Hindlimb muscle (tissue), 1 donor: Measurements from ENCODE around the gene TBCD. TPM values are rescaled to one million over a fixed set of nuclear protein-coding genes. Genes with fewer than 3 reads are reported as not detected.
"Not testable (repeated sequence)": the region's sequence is repeated elsewhere in the genome, so short reads cannot be mapped to it uniquely, and the experiment has no call there.

Source experiments
- DNase-seq: peaks from one replicate; pipeline ENCODE4 v3.0.0-alpha.2; 2013
- polyA plus RNA-seq: library from polyadenylated mRNA; unstranded; fragments of 120-200 nt; gene quantifications from one replicate; pipeline ENCODE4 v1.2.1, GENCODE V29; 2013; ENCODE audit not compliant: insufficient read length

The TBCD gene
- polyA plus RNA-seq, 1 donor = 69.8 TPM

DNA sequence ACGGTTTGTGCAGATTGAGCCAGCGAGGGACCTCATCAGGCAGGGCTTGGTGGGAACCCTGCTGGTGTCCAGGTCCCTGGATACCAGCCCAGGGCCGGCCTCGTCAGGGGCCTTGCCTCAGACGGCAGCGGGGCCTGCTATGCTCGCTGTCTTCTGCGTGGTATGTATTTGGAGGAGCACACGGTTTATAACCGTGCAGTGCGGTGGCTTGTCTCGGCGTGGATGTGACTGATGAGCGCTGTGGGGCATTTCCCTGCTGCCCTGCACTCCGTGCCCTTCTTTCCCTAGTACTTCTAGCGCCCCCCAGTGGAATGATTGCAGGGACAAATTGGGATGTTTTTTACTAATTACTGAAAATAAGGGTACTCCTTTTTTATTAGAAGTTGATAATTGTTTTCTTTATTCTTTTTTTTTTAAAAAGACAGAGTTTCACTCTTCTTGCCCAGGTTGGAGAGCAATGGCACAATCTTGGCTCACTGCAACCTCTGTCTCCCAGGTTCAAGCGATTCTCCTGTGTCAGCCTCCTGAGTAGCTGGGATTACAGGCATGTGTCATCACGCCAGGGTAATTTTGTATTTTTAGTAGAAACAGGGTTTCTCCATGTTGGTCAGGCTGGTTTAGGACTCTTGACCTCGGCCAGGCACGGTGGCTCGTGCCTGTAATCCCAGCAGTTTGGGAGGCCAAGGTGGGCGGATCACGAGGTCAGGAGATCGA is 15.3 kb downstream of the TBCD start:
- no peak for DNase-seq

DNA sequence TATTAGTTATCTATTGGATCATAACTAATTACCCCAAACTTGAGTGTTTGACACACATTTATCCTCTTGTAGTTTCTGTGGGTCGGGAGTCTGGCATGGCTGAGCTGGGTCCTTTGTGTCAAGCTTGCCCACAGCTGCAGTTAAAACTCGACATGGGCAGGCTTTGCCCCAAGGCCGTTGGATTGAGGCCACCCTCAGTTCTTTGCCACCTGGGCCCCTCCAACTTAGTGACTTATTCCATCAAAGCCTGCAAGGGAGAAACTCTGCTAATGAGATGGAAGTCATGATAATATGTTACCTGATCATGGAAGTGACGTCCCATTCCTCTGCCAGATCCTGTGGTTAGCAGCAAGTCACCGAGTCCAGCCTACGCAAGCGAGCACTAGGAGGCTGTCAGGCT is 17.2 kb downstream of the TBCD start:
- no peak for DNase-seq

DNA sequence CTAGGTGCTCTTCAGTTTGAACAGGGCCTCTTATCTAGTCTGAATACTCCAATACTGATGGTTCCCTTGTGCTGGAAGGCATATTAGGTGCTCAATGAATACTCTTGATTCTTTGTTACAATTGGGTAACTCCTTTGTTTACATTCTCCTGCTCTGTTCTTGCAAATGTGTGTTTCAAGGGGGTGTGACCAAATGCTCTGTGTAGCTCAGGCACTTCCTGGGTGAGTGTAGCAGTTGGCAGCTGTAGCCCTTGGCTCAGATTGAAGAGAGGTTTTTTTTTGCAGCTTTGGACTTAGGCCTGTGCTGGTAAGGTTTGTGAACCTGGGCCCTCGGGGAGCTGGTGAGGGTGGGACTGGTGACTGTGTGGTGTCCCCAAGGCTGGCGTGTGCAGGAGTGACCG is 20.2 kb downstream of the TBCD start:
- DNase-seq = no peak

DNA sequence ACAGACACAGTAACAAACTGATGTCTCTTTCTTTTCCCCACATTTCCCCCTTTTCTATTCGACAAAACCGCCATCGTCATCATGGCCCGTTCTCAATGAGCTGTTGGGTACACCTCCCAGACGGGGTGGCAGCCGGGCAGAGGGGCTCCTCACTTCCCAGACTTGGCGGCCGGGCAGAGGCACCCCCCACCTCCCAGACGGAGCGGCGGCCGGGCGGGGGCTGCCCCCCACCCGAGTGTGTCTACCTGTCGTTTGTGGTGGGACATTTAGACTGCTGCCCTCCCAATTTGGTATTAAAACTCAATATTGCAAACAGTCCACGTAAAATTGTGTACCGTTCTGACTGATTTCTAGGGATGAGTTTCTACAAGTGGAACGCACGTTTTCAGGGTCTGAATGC is 22.6 kb downstream of the TBCD start:
- DNase-seq = not testable (repeated sequence)

DNA sequence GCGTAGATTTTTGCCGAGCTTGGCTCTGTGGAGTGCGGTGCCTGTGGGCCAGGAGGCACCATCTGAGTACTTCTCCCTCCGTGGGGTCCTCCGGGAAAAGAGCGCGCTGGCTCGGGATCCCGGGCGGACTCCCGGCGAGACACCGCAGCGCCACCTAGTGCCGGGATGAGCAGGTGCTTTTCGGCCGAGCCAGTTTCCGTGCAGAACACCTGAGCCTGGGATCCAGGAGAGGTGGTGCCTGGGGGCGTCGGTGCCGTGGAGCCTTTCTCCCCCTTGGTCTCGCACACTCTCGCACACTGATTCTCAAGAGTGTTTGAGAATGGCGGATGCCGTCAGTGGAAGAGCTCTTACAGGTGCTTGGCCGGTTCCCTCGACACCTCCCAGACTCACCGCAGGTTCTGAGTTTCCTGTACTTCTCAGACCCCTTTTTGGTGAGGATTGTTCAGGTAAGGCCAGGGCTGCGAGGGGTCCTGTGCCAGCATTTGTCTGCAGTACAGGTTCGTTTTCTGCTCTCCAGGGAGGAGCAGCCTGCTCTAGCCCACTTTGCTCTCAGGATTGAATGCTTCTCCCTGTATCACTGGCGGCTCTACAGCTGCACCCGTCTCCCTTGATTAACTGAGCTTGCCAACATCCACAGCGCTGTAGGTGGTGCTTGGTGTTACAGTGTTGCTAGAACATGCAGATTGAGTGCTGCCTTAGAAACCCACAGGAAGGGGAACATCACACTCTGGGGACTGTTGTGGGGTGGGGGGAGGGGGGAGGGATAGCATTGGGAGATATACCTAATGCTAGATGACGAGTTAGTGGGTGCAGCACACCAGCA is 23.3 kb downstream of the TBCD start:
- peak; percentile 67 for DNase-seq

DNA sequence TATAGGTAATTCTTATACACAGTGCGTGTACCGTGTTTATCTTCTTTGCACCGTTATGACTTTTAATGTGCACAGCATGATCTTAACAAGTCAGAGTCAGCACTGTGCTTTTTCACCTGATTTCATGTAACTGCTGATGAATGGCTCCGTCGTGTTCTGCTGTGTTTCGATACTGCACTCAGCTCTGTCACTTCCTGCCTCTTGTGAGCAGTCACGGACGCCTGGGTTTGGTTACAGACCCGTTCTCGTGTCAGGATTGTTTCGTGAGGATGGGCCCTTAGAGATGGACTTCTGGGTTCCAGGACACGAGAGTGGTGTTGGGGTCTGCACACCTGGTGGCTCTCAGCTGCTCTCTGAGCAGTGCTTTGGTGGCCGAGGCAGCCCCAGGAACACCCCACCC is 24.6 kb downstream of the TBCD start:
- no peak for DNase-seq

DNA sequence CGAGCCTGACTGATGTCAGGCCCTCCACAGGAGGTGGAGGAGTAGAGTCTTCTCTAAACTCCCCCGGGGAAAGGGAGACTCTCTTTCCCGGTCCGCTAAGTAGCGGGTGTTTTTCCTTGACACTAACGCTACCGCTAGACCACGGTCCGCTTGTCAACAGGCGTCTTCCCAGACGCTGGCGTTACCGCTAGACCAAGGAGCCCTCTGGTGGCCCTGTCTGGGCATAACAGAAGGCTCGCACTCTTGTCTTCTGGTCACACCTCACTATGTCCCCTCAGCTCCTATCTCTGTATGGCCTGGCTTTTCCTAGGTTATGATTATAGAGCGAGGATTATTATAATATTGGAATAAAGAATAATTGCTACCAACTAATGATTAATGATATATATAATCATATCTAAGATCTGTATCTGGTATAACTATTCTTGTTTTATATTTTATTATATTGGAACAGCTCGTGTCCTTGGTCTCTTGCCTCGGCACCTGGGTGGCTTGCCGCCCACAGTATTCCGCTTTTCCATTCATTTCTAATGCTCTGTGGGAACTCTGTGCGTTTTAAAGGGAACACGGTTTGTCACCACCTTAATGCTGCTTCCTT is 26.0 kb downstream of the TBCD start:
- DNase-seq = not testable (repeated sequence)

DNA sequence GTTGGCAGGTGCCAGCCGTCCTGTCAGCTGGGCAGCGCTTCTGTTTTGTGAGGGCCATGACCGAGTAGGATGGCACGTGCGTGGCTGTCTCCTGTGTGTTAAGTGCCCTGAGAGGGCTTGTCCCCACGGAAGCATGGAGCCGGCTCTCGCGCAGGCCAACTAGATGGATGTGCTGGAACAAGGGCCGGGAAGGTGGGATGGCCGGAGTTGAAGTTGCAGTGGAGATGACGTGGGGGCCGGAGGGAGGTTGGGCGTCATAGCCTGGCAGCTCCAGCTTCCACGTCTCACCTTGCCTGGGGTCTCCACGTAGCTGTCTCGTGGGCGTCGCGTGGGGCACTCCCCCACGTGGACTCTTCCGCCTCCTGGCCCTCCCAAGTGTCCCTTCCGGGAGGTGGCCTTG is 27.7 kb downstream of the TBCD start:
- no peak for DNase-seq

DNA sequence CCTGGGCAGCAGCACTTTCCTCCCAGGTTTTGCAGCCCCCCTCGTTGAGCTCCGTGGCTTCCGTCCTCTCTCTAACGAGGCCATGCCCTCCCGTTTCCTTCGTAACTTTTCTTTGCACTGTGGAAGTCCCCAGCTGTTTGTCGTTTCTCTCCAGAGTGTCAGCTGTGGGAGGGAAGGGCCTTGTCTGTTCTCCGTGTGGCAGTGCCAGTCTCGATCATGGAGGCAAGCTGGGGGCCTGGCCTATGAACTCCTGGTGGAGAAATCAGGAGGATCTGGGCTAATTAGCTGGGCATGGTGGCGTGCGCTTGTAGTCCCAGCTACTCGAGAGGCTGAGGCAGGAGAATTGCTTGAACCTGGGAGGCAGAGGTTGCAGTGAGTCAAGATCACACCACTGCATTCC is 28.3 kb downstream of the TBCD start:
- no peak for DNase-seq

DNA sequence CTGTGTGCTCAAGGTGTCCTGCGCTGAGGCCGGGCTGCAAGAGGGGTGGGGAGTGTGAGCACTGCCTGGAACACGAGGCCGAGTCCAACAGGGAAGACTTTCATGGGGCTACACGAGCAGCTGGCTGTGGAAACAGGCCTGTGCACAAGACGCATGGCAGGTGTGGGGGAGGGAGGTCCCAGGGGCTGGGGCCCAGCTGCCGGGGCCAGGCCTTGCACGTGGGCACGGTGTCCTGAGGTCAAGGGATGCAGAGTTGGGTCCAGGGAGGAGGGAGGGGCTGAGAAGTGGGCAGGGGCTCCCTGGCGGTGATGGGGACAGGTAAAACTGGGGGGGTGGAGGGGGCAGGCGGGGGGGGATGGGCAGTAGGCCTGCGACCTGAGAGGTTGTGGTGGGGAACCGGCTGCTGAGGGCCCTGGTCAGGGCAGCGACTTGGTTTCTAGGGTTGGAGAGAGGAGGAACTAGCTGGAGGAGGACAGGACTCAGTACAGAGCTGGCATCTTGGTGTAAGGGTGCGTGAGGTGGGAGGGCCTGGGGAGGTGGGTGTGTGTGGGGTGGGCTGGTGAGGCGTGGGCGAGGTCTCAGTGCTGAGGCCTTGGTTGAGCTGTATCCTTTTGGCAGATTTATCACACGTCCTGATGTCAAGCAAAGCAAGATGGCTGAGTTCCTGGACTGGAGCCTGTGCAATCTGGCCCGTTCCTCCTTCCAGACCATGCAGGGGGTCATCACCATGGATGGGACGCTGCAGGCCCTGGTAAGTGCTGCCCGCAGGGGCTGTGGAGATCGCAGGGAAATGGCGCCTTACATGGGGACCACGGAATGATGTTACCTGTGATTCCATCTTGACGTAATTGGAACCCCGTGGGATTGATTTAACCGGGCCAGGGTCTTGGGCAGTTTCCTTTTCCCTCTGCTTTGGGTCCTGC is 29.4 kb downstream of the TBCD start:
- DNase-seq = no peak

DNA sequence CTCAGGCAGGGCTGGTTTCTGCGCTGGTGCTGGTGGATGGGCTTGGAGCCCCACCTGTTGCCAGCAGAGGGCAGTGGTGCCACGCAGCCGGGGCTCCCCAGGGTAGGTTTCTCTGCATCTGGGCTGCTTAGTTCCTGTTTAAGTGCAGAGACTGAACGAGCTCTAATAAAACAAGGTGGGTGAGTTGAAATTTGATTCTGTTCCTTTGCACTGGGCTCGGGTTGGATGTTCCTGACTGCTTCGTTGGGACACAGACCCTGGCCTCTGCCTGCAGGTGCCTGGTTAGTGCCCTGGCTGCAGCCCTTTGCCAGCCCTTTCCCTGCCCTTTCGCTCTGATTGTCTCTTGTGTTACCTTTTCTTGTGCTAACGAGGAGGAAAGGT is 30.0 kb downstream of the TBCD start:
- peak; percentile 85 for DNase-seq

DNA sequence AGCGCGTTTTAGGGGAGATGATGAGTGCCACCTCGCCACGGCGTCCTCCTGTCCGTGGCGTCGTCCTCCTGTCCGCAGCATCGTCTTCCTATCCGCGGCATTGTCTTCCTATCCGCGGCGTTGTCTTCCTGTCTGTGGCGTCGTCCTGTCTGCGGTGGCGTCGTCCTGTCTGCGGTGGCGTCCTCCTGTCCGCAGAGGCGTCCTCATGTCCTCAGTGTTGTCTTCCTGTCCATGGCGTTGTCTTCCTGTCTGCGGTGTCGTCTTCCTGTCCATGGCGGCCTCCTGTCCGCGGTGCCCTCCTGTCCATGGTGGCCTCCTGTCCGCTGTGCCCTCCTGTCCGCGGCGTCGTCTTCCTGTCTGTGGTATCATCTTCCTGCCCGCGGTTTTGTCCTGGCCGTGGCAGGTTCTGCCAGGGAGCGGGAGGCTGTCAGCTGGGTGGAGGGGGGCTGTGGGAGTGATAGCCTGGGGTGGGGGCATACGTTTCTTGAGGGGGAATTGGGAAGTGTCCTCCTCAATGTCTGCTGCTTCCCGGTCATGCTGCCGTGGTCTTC is 30.9 kb downstream of the TBCD start:
- no peak for DNase-seq

DNA sequence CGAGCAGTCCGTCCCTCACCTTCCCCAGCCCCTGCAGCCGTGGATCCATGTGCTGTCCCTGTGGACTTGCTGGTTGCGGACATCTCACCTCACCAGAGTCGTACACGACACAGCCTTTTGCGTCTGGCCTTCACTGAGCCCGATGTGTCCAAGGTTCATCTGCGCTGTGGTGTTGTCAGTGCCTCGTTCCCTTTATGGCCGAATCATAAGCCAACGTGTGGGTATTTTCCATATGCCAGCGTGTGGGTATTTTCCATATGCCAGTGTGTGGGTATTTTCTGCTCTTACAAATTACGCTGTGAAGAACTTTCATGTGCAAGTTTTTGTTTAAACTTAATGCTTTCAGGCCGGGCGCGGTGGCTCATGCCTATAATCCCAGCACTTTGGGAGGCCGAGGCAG is 31.6 kb downstream of the TBCD start:
- DNase-seq = no peak

DNA sequence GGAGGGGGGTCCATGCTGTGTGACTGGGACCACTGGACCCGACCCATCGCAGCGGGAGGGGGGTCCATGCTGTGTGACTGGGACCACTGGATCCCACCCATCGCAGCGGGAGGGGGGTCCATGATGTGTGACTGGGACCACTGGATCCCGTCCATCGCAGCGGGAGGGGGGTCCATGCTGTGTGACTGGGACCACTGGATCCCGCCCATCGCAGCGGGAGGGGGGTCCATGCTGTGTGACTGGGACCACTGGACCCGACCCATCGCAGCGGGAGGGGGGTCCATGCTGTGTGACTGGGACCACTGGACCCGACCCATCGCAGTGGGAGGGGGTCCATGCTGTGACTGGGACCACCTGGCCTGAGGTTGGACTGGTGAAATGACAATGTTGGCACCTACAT is 33.7 kb downstream of the TBCD start:
- not testable (repeated sequence) for DNase-seq

DNA sequence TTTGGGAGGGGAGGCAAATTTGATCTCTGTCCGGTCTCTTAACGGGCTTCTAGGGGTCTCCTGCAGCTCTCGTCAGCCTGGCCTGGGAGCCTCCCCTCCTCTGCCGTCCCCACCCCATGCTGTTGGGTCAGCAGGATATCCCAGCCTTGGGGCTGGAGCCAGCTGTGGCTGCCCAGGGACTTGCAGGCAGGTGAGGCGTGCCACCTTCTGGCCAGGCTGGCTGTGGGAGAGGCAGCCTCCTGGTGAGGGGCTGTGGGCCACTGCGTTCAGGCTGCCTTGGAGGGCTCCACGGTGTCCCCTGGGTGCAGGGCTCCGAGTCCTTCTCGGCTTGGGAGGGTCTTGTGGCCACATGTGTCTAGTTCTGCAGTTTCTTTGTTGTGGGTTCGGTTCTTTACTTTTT is 34.6 kb downstream of the TBCD start:
- DNase-seq = no peak

DNA sequence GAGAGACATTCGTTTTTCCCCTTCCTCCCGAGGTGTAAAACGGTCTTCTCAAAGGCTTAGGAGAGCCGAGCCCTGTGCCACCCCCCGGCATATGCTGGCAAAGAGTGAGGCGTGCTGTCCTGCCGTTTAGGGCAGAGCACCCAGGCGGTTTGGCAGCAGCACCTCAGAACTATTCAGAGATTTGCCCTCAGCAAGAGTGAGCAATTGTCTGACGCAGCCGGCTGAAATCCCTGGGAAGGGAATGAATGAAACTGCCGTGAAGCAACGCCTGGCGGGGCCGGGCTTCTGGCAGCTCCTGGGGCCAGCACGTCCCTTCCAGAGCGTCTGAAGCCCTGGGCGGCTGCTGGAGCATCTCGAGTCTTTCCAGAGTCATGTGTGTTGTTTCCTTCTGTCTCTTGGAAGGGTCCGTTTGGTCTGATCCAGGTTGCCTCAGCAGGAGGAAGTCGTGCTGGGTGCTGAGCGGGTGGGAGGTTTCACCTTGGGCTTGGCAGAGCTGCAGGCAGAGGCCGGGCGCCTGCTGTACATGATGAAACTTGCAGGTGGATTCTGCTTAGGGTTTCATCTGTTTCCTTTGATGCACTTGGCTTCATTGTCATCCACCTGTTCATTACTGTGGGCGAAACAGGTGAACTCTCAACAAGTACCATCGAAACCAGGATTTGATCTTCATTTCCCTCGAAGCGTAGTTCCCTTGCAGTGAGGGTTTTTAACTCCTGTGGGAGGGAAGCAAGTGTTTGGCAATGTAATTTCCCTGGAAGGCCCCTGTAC is 35.4 kb downstream of the TBCD start:
- DNase-seq = peak; percentile 67

DNA sequence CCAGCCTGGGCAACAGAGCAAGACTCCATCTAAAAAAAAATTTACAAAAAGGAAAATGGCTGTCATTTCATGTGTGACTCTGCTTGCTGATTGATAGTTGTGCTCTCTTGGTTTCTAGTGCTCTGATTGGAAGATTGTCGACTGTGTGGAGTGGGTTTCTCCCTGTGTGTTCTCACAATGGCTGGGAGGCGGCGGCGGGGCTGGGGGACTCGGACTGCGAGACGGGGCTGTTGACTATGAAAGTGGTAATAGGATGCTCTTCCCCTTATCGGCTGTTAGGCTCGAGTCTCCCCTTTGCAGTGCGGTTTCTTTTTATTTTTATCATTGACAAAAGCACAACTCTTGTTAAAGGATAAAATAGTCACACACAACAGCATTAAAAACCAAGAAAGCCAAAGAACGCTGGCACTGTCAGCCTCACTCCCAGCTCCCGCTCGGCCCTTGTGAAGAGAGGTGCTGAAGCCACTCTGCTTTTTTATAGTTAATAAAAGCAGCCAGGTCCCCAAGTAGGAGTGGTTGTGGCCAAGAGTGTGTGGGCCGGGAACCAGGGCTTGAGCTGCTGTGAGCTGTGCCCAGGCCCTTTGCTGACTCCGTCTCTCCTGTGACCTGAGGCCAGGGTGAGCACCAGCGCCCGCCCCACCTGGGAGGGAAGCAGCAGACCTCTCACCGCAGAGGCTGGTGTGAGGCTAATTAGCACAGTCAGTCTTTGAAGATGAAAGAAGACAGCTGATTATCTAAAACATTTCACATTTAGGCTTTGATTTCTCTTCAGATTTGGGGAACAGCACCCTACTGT is 36.5 kb downstream of the TBCD start:
- DNase-seq = no peak

DNA sequence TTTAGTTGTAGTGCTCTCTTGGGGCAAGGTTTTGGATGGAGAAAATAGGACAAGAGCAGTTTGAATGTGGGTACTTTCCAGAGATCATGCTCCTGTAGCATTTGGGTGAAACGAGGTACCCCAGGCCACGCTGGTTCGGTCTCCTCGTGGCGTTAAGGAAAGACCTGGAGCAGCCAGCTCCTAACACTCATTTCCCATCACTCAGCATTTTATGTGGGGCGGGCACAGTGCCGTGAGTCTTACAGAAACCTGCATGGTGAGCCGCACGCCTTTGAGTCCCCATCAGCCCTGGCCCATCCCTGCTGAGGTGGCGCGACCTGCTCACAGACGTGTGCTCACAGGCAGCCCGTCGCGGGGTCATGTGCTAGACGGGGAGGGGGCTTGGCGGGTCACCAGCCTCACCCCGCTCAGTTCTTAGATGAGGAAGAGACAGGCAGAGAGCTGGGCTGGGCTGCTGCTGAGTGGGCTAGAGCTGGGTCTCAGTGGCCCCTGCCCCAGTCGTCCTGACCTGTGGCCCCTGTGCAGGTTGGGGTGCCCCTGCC is 37.3 kb downstream of the TBCD start:
- DNase-seq = no peak

DNA sequence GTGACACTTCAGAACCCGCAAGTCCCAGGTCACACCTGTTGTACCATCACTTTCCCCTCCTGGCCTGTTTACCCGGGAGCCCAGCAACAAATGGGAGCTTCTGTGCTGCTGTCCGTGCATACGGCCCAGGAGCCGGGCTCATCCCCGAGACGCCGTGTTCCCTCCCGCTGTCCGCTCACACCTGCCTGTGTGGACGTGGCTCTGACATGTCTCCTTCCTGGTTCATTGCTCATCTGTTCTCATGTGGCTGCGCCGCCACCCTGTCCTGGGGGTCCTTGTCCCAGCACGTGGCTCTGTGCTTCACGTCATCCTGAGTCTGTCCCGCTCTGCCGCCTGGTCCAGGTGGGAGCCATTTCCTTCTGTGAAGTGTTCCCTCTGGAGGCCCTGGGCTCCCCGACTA is 37.9 kb downstream of the TBCD start:
- DNase-seq = no peak

DNA sequence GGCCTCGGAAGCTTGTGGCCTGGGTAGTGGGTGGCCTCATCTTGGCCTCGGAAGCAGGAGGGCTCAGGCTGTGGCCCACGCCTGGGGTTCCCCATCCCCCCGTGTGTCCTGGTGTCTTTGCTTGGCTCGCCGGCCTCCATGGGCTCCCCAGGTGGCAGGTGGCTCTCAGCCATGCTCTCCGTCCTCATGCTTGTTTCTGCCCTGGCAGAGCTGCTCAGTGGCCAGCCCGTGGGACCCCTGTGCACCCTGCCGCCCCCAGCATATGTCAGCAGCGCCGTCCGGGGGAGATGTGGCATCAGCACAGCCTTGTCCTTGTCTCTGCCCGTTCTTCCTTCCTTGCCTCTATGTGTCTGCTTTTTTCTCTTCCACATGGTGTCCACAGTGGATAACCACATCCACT is 38.5 kb downstream of the TBCD start:
- DNase-seq = no peak
